GM19193 (cell line): ENCODE data around the gene MAPRE2.

Experiments
- POLR2A ChIP-seq: IDR thresholded peaks from 4 replicates; pipeline ENCODE4 v1.6.1; 2011; ENCODE audit not compliant: insufficient read depth, insufficient read length; ENCODE audit errors: extremely low read depth

The MAPRE2 gene

DNA sequence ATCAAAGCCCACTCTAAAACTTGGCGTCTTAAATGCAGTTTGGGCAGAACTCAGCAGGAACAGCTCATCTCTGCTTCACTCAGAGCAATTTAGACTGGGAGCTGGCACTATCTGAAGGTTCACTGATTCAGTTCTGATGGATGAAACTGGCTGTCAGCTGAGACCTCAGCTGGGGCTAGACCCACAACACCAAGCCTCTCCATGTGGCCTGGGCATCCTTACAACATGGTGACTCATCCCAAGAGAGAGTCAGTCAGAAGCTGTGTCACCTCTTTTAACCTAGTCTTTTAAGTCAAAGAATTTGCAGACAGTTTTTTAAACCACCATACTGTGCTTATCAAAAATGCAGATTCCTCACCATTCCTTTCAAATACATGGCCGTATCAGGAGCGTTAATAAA, 137.0 kb downstream of the MAPRE2 start:
- no peak for TF ChIP-seq POLR2A

DNA sequence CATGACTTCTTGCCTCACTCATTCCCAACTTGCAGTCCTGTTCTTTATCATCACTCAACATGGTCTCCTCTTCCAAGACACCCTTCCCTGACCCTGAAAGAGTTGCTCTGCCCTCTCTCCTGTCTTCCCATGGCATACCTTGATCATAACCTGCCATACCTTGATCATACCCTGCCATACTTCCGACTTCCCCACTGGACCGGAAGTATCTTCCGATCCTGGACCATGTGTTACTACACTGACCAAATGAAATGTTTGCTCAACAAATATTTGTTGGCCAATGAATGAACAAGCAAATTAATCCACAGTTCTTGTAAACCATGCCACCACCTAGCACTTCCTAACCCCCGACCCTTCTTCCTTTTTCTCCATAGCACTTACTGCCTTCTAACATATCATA, 138.7 kb downstream of the MAPRE2 start:
- no peak for TF ChIP-seq POLR2A

DNA sequence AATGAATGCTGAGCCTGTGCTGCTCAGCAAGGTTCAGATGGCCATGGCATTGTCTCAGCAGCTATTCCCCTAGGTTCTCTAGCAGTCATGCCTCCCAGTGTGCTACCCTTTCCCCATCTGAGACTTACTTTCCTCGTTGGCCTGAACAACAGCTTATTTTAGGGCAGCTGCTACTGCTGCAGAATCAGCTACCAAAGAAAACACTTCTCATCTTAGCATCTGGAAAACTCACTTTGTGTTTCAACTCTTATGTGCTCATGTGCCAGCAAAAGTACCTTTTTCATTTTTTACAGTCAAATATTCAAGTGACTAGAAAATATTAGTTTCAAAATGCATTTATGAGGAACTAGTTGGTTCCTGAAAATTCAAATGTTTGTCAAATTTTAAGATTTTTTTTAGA, 139.2 kb downstream of the MAPRE2 start:
- TF ChIP-seq POLR2A: no peak

DNA sequence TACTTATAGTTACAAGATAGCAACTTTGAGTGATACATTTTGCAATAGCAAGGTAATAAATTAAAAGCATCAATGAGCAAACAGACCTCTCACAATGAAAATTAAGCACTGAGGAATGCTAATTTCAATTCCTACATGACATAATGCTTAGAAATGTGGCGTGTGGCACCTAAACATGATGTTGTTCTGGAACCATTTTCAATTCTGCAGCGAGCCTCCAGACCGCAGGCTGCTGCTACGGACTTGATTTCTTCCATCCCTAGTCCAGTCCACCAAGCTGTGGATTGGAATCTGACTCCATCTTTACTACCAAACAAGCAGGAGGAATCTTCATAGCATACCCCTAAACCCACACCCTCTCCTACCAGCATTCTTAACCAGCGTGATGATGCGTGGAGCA, 140.9 kb downstream of the MAPRE2 start:
- TF ChIP-seq POLR2A: no peak

DNA sequence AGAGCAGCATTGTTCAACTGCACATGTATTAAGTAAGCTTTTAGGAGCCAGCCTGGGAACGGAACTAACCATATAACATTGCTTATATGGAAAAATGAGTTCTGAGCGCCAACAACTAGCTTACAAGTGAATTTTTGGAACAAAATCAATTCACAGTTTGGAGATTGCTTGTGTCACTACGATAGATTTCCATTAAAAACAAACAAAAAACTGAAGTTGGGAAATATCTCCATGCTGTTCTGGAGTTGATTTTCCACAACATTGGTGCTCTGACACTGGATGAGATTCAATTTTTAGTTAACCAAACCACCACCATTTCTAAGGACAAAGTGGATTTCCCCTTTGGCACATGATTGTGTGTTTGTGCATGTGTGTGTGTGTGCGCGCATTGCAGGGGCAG, 142.7 kb downstream of the MAPRE2 start:
- TF ChIP-seq POLR2A: no peak

DNA sequence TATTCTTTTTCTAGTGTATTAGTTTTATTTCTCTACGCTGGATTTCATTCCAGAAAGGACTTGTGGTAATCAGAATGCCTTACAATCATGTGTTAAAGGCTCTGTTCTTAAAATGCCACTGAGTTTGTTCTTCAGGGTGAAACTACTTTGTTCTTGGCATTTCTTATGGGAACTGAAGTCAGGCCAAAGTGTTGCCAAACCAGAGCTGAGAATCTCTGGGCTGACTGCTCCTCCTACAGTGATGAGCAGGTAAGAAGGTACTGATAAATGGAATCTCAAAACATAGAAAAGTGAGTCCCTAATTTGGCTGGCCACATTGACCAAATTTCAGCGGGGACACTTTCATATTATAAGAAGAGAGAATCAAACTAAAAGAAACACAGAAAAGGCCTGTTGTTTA, 144.6 kb downstream of the MAPRE2 start:
- TF ChIP-seq POLR2A: no peak

DNA sequence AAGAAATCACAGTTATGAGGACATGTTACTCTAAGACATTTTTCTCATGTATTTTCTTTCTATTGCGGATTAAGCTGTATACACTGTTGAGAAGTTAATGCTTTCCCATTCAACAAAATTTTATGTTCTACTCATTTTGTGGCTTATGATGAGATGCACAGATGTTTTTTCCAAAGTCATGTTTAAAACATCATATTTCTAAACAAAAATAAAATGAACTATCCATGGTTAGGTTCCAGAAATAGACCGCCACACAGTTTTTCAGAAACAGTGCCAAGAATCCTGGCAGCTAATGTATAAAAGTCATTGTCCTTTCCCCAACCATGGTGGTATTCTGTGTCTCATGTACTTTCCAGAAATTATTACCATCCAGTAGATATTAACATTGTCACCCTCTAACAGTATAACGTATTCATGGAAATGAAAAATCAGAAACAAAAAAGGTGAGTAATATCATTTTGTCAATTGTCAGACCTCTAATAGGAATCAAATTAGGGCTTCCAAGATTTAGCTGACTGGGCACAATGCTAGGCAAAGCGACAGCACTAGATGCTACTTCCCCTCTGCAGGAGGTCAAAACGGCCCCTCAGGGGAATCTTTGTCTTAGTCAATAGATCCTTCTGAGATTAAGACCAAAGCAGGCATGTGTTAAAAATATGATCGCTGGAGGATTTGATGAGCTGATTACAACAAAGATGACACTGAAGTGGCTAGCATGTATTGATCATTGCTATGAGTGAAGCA, 145.2 kb downstream of the MAPRE2 start:
- no peak for TF ChIP-seq POLR2A

DNA sequence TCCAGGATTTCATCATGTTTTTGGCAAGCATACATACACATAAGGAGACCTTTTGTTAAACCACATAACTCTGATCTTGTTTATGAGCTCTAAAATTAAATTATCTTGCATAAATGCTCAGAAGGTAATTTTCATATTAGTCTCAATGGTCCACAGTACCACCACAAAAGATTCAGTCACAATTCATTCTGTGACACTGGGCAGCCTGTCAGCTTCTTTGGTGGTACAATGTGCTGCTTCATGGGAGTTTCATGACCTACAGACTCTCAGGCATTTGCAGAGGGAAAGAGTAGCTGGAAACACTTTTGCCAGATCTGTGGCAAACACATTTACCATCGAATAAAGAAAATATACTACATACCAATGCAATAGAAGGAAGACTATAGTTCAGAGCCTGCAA, 148.3 kb downstream of the MAPRE2 start:
- TF ChIP-seq POLR2A: no peak

DNA sequence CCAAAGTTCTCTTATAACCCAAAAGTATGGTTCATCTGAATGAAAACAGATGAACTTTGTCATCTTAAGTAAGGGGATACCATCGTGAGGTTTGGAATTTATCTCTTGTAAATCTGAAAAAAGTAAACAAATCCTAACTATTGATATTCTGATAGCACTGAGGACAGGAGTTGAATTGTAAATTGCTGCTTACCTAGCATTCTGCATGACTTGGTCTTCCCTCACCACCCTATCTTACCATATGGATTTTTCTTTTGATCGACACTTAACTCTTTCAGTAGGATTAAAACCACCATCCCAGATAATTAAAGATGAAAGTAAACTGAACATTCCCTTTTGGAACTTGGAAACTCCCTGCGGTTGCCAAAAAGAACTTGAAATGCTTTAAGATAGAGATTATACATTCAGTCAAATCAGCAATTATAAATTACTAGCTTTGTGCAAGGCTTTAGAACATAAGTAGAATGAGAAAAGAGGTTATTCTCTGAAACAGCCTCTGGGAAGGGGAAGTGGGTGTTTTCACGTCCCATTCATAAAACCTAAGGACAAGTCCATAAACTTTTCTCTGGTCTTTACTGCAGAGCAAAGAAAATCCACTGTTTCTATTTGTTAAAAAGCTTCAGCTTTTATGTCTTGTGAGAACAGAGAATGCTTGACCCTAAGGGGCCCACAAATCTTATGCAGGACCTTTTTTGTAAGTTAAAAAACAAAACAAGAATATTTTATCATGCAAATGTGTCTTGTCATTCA, 149.9 kb downstream of the MAPRE2 start:
- no peak for TF ChIP-seq POLR2A

DNA sequence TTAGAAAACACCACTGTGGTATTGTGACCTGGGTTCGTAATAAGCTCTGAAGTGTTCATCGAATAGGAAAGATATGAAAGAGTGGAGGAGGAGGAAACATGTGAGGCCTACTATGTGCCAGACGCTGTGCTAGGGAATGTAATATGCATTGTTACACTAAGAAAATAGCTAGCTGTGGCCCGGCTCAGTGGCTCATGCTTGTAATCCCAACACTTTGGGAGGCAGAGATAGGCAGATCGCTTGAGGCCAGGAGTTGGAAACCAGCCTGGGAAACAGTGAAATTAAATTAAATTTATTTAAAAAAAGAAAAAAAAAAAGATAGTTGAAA, 150.4 kb downstream of the MAPRE2 start:
- TF ChIP-seq POLR2A: no peak

DNA sequence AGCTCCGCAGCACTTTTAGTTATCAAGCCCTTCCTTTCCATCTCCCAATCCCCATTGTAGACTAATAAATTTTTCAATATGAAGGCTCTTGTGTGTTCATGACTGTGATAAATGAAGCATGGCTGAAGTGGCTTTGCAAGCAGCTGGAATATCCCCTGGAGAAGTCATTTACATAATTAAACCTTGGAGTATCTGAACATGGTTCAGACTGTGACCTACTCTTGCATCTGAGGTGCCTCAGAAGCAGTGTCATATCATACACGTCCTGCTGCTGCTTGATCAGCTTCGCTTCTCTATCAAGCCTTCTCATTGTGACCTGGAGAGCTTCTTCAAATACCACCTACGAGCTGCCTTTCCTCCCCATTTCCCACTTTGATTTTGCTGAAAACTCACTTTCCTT, 151.2 kb downstream of the MAPRE2 start:
- TF ChIP-seq POLR2A: no peak
